ENCODE data around the gene DNM3.

DNM3 gene

GRCh38 chr1:171826973-171827372, 14.3 kb upstream of the DNM3 start:
- no peaks in the 10 kb centered on the region for H3K36me3 ChIP-seq
- H3K27me3 ChIP-seq: no peaks in the 10 kb centered on the region
- DNase-seq: no peak
- no peak for TF ChIP-seq CTCF (IDR thresholded peaks at IDR 0.05; ENCODE audit: low read depth, low read length)
- H3K4me3 ChIP-seq (ENCODE audit: low read depth, low read length): no peak overlapping the region
- no peaks in the 10 kb centered on the region for H3K4me1 ChIP-seq
- peaks cover 5% of the 10 kb centered on the region; the same call in 1 of the 2 replicates for H3K9me3 ChIP-seq

DNA sequence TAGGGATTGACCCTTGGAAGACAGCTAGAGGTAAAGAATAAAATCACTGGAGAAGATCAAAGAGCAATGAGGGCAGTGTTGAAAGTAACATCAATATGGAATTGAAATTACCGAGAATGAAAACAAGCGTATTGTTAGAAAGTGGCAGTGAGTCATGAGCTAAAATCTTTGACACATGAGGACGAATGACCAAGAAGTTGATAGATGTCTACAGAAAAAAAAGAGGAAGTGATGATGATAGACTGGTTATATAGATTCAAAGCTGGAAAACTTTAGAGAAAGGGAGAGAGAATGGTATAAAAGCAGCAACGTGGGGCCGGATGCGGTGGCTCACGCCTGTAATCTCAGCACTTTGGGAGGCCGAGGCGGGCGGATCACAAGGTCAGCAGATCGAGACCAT, 12.5 kb upstream of the DNM3 start:
- Histone ChIP-seq H3K27me3 (no peaks in the 10 kb centered on the region), H3K36me3 (no peaks in the 10 kb centered on the region)
- TF ChIP-seq CTCF (IDR thresholded peaks at IDR 0.05; ENCODE audit: low read depth, low read length): no peak

GRCh38 chr1:171833091-171833825, 8.0 kb upstream of the DNM3 start:
- no peak for DNase-seq
- no peaks in the 10 kb centered on the region for H3K36me3 ChIP-seq
- H3K4me3 ChIP-seq (ENCODE audit: low read depth, low read length): no peak overlapping the region
- H3K27me3 ChIP-seq: no peaks in the 10 kb centered on the region
- no peak for TF ChIP-seq CTCF (IDR thresholded peaks at IDR 0.05; ENCODE audit: low read depth, low read length)
- H3K9me3 ChIP-seq: no peaks in the 10 kb centered on the region
- no peaks in the 10 kb centered on the region for H3K4me1 ChIP-seq

More for the DNA sequence above, 12.5 kb upstream of the DNM3 start:
- Histone ChIP-seq H3K4me3 (ENCODE audit: low read depth, low read length) (no peak overlapping the region), H3K9me3 (peaks cover 5% of the 10 kb centered on the region; the same call in 1 of the 2 replicates), H3K4me1 (no peaks in the 10 kb centered on the region)
- DNase-seq: no peak

DNA sequence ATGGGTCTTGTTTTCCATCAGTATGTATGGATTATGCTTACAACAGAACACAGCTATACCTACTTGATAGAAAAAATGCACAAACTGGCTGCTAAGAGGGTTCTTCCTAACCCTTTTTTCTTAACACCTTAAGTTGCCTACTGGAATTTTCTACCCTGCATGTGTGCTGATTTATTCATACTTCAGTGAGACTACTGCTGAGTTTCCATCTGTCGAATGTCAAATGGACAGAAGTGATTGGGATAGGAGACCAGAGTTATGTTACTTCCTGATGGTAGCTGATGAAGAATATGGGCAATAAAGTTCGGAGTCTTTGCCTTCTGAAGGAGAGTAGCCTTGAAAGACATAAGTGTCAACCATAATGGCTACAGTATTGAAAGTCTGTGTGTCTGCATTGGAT, 6.5 kb upstream of the DNM3 start:
- DNase-seq: no peak
- Histone ChIP-seq H3K36me3 (no peaks in the 10 kb centered on the region), H3K27me3 (peaks cover 8% of the 10 kb centered on the region), H3K4me1 (no peaks in the 10 kb centered on the region), H3K9me3 (no peaks in the 10 kb centered on the region), H3K4me3 (ENCODE audit: low read depth, low read length) (no peak overlapping the region)
- TF ChIP-seq CTCF (IDR thresholded peaks at IDR 0.05; ENCODE audit: low read depth, low read length): no peak

DNA sequence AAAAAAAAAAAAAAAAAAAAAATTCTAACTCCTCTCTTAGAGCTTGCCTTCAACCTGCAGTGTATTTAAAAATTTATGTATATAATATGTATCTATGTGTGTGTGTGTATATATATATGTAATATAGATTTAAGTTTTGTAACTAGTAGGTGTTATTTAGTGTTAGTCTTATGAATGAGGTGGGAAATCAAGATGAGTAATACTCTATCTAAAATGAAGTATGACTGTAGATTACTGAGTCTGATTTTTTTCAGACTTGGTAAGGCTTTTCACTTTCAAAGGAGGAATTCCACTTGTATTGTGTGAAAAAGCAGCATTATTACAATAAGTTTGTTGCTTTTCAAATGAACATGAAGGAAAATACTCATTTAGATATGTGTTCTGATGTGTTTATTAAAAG, 5.4 kb upstream of the DNM3 start:
- no peaks in the 10 kb centered on the region for H3K4me1 ChIP-seq
- H3K27me3 ChIP-seq: peaks cover 19% of the 10 kb centered on the region
- TF ChIP-seq CTCF (IDR thresholded peaks at IDR 0.05; ENCODE audit: low read depth, low read length): no peak
- no peak for DNase-seq
- H3K4me3 ChIP-seq (ENCODE audit: low read depth, low read length): no peak overlapping the region
- no peaks in the 10 kb centered on the region for H3K9me3 ChIP-seq
- no peaks in the 10 kb centered on the region for H3K36me3 ChIP-seq

GRCh38 chr1:171841931-171842761, 848 bp downstream of the DNM3 start:
- H3K9me3 ChIP-seq: no peaks in the 10 kb centered on the region
- peak; percentile 12 for DNase-seq
- H3K36me3 ChIP-seq: no peaks in the 10 kb centered on the region
- H3K4me1 ChIP-seq: no peaks in the 10 kb centered on the region
- peak overlapping the region; percentile 65 for H3K4me3 ChIP-seq (ENCODE audit: low read depth, low read length)
- H3K27me3 ChIP-seq: peaks cover 40% of the 10 kb centered on the region
- no peak for TF ChIP-seq CTCF (IDR thresholded peaks at IDR 0.05; ENCODE audit: low read depth, low read length)

Data from BE2C (cell line).